Fibroblast of skin of left biceps (primary cell): Measurements from ENCODE around the gene OTUD1.
"Not testable (repeated sequence)": the region's sequence is repeated elsewhere in the genome, so short reads cannot be mapped to it uniquely, and the experiment has no call there.

Source experiments
- DNase-seq, 2 experiments: peaks; one replicate each; pipeline ENCODE4 v3.0.0-alpha.2; 2013; ENCODE audit warnings: low read depth in 2 of 2

OTUD1 gene, protein sequence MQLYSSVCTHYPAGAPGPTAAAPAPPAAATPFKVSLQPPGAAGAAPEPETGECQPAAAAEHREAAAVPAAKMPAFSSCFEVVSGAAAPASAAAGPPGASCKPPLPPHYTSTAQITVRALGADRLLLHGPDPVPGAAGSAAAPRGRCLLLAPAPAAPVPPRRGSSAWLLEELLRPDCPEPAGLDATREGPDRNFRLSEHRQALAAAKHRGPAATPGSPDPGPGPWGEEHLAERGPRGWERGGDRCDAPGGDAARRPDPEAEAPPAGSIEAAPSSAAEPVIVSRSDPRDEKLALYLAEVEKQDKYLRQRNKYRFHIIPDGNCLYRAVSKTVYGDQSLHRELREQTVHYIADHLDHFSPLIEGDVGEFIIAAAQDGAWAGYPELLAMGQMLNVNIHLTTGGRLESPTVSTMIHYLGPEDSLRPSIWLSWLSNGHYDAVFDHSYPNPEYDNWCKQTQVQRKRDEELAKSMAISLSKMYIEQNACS

DNA sequence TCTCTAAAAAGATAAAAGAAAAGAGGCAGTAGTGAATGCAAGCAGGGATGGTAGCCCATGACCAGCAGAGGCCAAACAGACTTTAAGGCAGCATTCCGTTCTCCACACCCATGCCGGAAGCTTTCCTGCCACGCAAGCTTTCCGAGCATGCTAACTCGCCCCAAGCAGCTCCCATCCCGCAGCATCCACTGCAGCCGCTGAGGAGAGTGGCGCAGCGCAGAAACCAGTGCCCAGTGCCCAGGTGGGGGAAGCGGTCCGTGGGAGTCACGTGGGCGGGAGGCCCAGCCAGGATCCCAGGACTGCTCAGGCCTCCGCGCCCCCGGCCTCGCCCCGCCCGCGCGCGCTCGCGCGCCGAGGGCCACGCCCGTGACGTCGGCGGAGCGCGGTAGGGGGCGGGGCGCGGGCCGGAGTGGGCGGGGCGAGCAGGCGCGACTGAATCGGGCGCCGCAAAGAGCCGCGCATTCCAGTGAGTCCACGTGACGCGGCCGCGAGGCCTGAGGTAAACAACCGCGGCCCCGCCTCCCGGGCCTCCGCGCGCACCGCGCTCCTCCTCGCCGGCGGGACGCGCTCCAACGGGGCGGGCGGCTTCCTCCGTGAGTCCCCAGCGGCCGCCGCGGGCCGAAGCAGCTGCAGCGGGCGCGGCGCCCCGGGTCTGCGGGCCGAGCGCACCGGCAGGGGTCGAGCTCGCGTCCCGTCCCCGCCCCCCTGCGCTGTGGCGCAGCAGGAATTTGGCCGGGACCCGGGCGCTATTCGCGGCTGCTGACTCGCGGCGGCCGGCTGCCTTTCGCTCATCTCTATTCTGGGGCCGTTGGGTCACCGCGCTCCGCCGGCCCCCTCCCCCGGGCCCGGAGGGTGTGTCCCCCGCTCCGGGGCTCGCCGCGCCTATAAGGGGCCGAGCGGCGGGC is at the start of gene OTUD1:
Gene OTUD1, plus strand, starts transcription at position 529 of the 905 bp plus-strand sequence. CDS start 383 bp downstream, outside the sequence.
- DNase-seq, result peak; percentile 85 to 87

DNA sequence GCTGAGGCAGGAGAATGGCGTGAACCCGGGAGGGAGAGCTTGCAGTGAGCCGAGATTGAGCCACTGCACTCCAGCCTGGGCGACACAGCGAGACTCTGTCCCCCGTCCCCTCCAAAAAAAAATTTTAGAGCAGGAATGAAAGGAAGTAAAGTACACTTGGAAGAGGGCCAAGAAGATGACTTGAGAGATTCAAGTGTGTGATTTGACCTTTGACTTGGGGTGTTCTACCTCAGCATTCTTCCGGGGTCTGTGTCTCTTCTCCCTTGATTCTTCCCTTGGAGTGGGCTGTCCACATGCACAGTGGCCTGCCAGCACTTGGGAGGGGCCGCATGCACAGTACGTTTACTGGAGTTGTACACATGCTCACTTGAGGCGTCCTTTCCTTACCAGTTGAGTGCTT is 48.5 kb upstream of the OTUD1 start:
- not testable (repeated sequence) for DNase-seq

DNA sequence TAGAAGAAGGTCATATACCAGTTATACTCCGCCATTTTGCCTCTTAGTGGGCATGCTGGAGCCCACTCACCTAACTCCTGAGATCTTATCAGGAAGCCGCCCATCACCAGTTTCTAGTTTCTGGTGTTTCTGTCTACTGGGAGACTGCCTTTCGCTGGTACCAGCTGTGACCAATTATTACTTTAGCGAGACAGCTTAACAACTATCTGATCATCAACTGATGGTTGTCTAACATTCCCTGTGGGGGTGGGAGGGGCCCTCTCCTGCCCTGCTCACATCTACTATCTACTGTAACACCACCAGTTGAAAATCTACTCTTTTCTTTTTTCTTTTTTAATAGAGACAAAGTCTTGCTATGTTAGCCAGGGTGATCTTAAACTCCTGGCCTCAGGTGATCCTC is 48.1 kb upstream of the OTUD1 start:
- DNase-seq, result no peak

DNA sequence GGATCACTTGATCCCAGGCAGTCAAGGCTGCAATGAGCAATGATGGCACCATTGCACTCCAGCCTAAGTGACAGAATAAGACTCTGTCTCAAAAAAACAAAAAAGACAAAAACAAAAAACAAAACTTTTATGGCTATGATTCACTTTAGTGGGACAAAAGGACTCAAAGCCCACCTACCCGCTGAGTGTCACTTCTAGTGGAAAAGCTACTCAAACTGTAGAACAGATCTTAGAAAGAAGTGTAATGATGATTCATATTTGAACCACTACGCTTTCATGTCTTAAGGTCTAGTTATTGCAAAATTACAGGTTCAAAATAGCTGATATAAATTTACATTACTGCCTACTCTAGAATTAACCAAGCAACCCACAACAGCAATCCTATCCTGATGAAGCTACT is 47.1 kb upstream of the OTUD1 start:
- no peak for DNase-seq

DNA sequence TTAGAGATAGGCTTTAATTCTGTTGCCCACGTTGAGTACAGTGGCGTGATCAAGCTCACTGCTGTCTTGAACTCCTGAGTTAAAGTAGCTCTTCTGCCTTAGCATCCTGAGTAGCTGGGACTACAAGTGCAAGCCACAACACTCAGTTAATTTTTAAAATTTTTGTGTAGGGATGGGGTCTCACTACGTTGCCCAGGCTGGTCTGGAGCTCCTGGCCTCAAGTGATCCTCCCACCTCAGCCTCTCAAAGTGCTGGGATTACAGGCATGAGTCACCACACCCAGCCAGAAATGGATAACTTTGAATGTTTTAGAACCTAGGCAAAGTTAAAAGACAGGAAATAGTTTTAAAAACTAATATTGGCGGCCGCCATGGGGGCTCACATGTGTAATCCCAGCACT is 43.9 kb upstream of the OTUD1 start:
- no peak for DNase-seq

DNA sequence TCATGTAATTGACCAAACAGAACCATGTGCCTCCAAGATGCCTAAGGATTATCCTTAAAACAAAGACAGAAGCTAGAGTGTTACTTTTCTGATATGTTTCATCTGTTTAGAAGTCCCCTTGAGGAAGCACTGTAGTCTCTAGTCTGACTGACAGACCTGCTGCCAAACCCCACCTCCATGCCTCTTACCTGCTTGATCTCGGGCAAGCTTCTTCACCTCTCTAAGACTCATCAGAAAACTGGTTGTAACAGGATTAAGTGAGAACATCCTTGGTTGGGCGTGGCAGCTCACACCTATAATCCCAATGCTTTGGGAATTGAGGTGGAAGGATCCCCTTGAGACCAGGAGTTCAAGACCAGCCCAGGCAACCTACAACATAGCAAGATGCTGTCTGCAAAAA is 42.2 kb upstream of the OTUD1 start:
- DNase-seq, result no peak

DNA sequence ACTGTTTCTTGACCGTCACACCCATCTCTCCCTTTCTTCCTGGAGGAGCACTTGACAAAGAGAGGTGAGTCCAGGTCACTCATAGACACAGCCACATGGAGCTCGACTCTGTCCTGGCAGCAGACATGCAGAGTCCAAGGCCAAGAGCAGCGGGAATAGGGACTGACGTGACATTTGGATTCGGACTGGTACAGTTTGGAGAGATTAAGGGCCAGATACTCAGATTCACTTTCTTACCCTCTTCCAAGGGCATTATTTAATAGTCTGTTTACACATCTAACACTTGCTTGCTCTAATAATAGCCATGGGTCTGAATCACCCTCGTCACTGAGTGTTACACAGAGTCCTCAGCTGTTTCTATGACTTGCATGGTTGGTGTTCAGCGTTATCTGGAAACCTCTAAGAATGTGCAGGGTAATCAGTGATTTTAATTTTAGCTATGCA is 39.2 kb upstream of the OTUD1 start:
- peak; percentile 28 to 34 for DNase-seq

DNA sequence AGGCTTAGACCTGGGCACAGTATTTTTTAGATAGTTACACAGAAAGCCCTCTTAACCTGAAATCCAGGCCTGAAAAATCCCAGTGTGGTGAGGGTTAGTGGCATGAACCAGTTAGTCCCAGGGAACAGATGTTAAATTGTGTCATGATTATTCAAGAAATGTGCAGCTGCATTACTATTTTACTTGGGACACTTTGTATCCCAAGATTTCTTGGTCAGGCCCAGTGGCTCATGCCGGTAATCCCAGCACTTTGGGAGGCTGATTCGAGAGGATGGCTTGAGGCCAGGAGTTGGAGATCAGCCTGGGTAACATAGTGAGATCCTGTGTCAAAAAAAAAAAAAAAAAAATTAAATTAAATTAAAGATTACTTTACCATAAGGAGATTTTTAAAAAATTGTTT is 36.0 kb upstream of the OTUD1 start:
- no peak for DNase-seq

DNA sequence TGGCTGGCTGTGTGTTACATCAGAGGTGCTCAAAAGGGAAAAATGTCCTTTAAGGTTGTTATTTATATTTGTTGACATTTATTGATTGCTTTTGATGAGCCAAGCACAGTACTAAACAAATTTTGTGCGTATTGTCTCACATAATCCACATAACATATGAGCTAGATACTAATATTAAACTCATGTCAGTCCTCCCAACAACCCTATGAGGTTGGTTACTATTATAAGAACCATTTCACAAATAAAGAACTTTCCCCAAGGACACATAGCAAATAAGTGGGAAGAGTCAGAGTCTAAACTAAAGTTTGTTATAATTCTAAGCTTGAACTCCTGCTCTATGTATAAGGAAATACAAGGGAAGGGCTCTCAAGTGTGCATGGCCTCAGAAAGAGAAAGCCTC is 35.6 kb upstream of the OTUD1 start:
- no peak for DNase-seq

DNA sequence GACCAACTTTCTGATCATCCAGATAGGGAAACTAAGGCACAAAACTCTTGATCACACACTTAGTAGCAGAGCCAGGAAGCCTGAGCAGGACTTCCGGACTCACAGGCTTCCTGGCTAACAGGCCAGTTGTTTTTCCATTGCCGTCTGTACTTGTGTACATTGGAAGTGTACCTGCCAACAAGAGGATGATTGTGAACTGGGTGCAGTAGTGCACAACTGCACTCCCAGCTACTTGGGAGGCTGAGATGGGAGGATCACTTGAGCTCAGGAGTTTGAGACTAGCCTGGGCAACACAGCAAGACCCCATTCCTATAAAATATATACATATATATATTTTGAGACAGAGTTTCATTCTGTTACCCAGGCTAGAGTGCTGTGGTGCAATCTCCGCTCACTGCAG is 35.2 kb upstream of the OTUD1 start:
- no peak for DNase-seq

DNA sequence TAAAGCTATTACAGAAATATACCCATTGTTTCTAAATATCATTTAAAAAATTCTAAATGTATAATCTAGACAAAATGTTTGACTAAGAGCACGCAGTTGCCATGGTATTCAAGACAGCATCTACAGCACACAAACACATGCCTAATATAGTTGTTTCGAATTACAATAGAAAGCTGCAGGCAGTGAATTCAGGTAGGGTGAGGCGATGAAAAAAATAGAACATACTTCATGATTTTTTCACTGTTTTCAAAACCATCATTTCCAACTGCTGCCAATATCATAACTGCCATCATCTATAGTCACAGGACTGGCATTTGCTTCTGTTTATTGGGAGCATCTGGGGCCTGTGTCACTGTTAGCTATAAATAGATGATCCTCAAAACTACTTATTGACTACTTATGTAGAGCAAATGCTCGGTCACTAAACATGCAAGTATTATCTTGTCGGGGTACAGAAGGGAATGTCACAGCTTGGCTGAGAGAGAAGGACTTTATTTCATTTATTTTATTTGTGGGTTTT is 34.4 kb upstream of the OTUD1 start:
- no peak for DNase-seq

DNA sequence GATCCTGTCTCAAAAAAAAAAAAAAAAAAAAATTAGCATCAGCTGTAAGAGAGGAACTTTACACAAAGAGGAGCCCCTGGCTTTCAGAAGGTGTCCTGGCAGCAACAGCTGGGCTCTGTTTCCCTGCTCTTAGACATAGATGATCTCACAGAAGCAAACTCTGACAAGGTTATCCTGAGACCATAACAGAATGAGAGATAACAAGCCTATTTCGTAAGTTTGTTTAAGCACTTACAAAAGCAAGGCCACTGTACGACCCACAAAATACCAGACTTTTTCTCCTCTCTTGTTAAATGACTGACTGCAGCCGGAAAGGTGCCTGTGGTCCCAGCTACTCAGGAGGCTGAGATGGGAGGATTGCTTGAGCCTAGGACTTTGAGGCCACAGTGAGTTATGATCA is 33.3 kb upstream of the OTUD1 start:
- DNase-seq, result no peak

DNA sequence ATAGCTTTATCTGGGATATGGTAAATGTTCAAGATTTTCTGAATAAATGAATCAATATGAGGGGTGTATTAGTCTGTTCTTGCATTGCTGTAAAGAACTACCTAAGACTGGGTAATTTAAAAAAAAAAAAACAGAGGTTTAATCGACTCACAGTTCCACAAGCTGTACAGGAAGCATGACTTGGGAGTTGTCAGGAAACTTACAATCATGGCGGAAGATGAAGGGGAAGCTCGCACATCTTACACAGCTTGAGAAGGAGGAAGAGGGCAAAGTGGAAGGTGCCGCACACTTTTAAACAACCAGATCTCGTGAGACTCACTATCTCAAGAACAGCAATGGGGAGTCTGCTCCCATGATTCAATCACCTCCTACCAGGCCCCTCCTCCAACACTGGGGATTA is 32.5 kb upstream of the OTUD1 start:
- DNase-seq, result no peak

DNA sequence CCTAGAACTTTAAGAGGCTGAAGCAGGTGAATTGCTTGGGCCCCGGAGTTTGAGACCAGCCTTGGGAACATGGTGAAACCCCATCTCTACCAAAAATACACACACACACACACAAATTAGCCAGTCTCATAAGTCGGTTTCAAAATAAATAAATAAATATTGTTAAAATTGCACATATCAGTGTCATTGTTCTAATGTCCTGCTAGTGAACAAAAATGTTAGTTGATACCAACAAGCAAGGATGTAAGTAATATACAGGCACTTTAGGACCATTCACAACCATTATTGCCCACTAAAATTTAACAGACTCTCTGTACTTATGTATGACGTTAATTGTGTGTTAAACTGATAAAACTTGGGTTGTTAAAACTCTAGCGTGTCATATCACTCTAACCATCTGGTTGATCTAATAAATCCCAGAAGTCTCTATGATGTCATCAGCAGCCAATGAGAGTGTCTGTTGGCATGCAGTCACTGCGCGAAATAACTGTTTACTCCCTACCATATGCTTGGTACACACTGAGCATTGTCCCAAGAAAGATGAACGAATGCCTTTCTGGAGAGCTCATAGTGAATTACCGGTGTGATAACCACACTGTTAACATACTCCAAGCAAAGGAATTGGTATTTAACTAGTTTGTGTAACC is 30.4 kb upstream of the OTUD1 start:
- DNase-seq, result peak; percentile 36 to 46

DNA sequence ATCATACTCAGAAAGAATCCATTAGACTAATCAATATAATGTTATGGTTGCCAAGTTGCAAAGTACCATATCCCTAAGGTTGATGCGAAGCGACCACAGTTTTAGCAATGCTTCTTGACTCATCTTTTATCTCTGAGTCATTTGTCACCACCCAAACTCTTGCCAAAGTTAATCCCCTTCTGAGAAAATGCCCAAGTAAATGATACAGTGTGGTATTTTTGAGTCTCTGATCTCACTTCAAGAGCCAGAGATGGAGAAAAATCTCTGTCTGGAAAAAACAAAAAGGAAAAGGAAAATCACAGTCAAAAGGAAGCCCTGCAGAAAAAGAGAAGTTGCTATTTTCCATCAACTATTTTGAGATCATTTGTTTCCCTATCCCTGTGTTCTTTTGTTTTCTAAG is 26.7 kb upstream of the OTUD1 start:
- peak; percentile 36 to 48 for DNase-seq

DNA sequence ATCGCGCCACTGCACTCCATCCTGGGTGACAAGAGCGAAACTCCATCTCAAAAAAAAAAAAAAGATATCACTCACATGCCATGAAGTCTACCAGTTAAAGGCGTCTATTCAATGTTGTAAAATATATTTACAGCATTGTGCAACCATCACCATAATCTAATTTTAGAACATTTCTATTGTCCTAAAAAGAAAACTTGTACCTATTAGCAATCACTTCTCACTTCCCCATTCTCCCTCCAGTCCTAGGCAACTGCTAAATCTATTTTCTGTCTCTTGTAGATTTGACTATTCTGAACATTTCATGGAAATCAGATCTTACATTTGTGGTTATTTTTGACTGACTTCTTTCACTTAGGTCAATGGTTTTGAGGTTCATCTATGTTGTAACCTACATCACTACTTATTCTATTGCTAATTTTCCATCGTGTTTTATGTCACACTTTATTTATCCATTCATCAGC is 25.2 kb upstream of the OTUD1 start:
- no peak for DNase-seq

DNA sequence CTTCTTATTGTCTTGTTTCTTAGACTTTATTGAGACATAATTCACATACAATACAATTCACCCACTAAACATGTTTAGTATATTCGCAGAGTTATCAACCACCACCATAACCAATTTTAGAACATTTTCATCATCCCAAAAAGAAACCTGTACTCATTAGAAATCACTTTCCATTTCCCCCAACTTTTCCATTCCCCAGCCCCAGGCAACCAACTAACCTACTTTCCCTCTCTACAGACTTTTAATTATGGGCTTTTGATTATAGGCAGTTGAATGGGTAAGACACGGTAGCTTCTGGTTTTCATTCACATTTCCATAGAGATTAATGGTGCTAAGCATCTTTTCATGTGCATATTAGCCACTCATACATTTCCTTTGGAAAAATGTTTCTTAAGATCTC is 24.2 kb upstream of the OTUD1 start:
- DNase-seq, result no peak

DNA sequence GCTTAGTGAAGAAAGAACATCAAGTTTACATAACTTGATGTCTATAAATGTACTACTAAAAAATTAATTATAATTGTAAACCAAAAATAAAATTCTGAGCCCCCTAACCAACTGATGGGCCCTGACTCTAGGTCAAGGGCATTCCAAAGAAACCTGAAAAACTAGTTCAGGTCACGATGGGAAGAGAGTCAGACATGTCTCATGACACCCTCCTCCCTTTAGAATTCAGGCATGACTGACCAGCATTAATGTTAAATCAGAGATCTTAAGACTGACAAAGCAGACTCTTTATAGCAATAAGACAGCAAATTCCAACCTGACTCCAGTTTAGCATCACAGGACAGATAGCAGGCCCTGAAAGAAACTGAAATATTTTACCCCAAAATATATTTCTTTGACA is 21.6 kb upstream of the OTUD1 start:
- no peak for DNase-seq

DNA sequence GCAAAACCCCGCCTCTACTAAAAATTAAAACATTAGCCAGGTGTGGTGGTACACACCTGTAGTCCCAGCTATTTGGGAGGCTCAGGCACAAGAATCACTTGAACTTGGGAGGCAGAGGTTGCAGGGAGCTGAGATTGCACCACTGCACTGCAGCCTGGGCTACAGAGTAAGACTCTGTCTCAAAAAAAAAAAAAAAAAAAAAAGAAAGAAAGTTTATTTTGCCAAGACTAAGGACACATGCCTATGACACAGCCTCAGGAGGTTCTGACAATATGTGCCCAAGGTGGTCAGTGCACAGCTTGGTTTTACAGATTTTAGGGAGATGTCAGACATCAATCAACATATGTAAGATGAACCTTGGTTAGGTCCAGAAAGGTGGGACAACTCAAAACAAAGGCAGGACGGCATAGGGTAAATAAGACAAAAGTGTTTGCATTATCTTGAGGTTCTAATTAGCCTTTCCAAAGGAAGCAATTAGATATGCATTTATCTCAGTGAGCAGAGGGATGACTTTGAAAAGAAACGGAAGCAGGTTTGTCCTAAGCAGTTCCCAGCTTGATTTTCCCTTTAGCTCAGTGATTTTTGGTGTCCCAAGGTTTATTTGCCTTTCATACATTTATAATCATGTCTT is 20.7 kb upstream of the OTUD1 start:
- DNase-seq, result no peak

DNA sequence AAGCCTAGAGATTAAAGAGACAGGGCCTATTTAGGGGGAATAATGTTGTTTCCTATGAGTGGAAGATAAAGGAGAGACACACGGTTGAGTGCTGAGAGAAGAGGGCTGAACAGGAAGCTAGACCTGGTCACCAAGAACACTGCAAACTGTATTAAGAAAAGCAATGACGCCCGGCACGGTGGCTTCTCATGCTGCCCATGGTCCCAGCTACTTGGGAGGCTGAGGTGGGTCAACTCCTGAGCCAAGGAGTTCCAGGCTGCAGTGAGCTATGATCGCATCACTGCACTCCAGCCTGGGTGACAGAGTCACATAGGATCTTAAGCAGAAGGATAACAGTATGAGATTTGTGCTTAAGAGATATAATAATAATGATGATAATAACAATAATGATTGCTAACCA is 19.7 kb upstream of the OTUD1 start:
- no peak for DNase-seq

DNA sequence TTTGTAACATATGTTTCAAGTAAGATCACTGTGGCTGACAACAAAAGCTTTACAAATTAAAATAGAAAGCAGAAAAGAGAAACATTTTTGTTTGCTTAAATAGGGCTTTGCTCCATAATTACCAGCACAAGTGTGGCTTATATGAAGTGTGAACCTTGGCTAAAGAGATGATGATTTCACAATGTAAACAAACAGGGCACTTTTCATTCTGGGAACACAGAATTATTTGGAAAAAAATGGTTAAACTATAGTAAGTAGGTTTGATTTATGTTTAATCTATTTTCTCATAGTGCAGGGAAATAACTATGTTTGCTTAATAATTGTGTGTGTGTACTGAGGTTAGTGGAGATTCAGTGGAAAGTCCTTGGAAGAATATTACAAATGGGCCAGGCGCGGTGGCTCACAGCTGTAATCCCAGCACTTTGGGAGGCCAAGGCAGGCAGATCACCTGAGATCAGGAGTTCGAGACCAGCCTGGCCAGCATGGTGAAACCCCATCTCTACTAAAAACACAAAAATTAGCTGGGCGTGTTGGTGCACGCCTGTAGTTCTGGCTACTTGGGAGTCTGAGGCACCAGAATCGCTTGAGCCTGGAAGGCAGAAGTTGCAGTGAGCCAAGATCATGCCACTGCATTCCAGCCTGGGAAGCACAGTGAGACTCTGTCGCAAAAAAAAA is 19.1 kb upstream of the OTUD1 start:
- no peak for DNase-seq
